ENCODE measurements around the gene ZNF683. TPM values are rescaled to one million over a fixed set of nuclear protein-coding genes. Genes with fewer than 3 reads are reported as not detected.

Gene ZNF683
- total RNA-seq, 2 experiments from 2014 or later = 0.41 TPM; not detected in 1

- H3K4me1 Mint-ChIP-seq (ENCODE audit: low read depth) = peaks cover 55% of the 10 kb centered on the region
- H3K36me3 ChIP-seq (ENCODE audit: insufficient read depth, low read length) = peaks cover 58% of the 10 kb centered on the region
Measured at GRCh38 chr1:26322042-26322331, 50.6 kb downstream of the ZNF683 start.

GRCh38 chr1:26321315-26322041 is 51.1 kb downstream of the ZNF683 start:
- ChIA-PET CTCF (interaction anchor here (0.6 to 12.0 kb wide), 31 partner anchors 9 to 152 kb away, joined by 3 to 223 read pairs (median 5); partner anchors contain the start of genes CEP85, SH3BGRL3, UBXN11 and ZNF593), POLR2A (interaction anchor here (0.6 to 17.6 kb wide), 24 partner anchors 8 to 217 kb away, joined by 3 to 977 read pairs (median 4); partner anchors contain the start of genes CEP85, DHDDS, SH3BGRL3 and UBXN11)
- H3K27me3 ChIP-seq (ENCODE audit: control insufficient read depth in 1 of 2, insufficient read depth in 2 of 2, low read length in 2 of 2) = no peaks in the 10 kb centered on the region
- ATAC-seq (ENCODE audit: poor library complexity) = peak; percentile 76
- peak overlapping the region; percentile 99 for H3K4me3 ChIP-seq (ENCODE audit: low read length)
- intact Hi-C loops (cut with DNase I, micrococcal nuclease) = loop anchor here (1.0 to 5.0 kb wide), 10 partner anchors 15 to 211 kb away; partner anchors contain the start of genes C1orf232 (in 2 of the 2), ZNF593 (in 2 of the 2), PDIK1L (in 1 of the 2) and UBXN11 (in 1 of the 2)
- H3K9me3 Mint-ChIP-seq = no peaks in the 10 kb centered on the region
- no peaks in the 10 kb centered on the region for H3K9me3 ChIP-seq (ENCODE audit: control insufficient read depth in 1 of 2, insufficient read depth in 1 of 2, low read length in 2 of 2)
- DNase-seq = peak; percentile 90 to 99 (median 94)
- peak overlapping the region; percentile 86 for H3K27ac Mint-ChIP-seq
- H3K36me3 Mint-ChIP-seq (ENCODE audit: low read depth) = peaks cover 66% of the 10 kb centered on the region
- TF ChIP-seq CTCF (IDR thresholded peaks at IDR 0.05) = peak; percentile 93
- peaks cover 58% of the 10 kb centered on the region for H3K36me3 ChIP-seq (ENCODE audit: insufficient read depth, low read length)
- H3K4me3 Mint-ChIP-seq = peak overlapping the region; percentile 97
- peak overlapping the region; percentile 52 to 82 for H3K27ac ChIP-seq (ENCODE audit: low read depth in 1 of 2, low read length in 2 of 2)
- peaks cover 60% of the 10 kb centered on the region for H3K4me1 Mint-ChIP-seq (ENCODE audit: low read depth)
- H3K27me3 Mint-ChIP-seq = no peaks in the 10 kb centered on the region
- H3K4me1 ChIP-seq (ENCODE audit: insufficient read depth, low read length) = peaks cover 47% of the 10 kb centered on the region

More at GRCh38 chr1:26322042-26322331, 50.6 kb downstream of the ZNF683 start:
- Histone ChIP-seq H3K4me3 (ENCODE audit: low read length) (peak overlapping the region; percentile 99), H3K4me1 (ENCODE audit: insufficient read depth, low read length) (peaks cover 42% of the 10 kb centered on the region), H3K27ac (ENCODE audit: low read depth in 1 of 2, low read length in 2 of 2) (peak overlapping the region; percentile 19 to 82), H3K9me3 (ENCODE audit: control insufficient read depth in 1 of 2, insufficient read depth in 1 of 2, low read length in 2 of 2) (no peaks in the 10 kb centered on the region), H3K27me3 (ENCODE audit: control insufficient read depth in 1 of 2, insufficient read depth in 2 of 2, low read length in 2 of 2) (no peaks in the 10 kb centered on the region)
- ATAC-seq (ENCODE audit: poor library complexity) (no peak), DNase-seq (no peak)
- no peak overlapping the region for H3K4me3 Mint-ChIP-seq
- H3K27me3 Mint-ChIP-seq = no peaks in the 10 kb centered on the region
- no peak for TF ChIP-seq CTCF (IDR thresholded peaks at IDR 0.05)
- H3K36me3 Mint-ChIP-seq (ENCODE audit: low read depth) = peaks cover 70% of the 10 kb centered on the region
- no peaks in the 10 kb centered on the region for H3K9me3 Mint-ChIP-seq
- peak overlapping the region; percentile 86 for H3K27ac Mint-ChIP-seq
- ChIA-PET POLR2A (interaction anchor here (0.6 to 17.6 kb wide), 22 partner anchors 8 to 217 kb away, joined by 3 to 977 read pairs (median 4); partner anchors contain the start of genes CEP85, DHDDS, SH3BGRL3 and UBXN11), CTCF (interaction anchor here (0.6 to 12.0 kb wide), 30 partner anchors 8 to 152 kb away, joined by 3 to 223 read pairs (median 5); partner anchors contain the start of genes CEP85, SH3BGRL3, UBXN11 and ZNF593)
- intact Hi-C loops (cut with DNase I, micrococcal nuclease) = loop anchor here in 1 of 2 experiments (5.0 kb wide), 2 partner anchors 40 to 155 kb away; partner anchors contain the start of genes C1orf232 and ZNF593

GRCh38 chr1:26320896-26321295 is 51.7 kb downstream of the ZNF683 start:
- Mint-ChIP-seq H3K36me3 (ENCODE audit: low read depth) (peaks cover 65% of the 10 kb centered on the region), H3K27me3 (no peaks in the 10 kb centered on the region), H3K9me3 (no peaks in the 10 kb centered on the region), H3K4me3 (peak overlapping the region; percentile 97), H3K27ac (peak overlapping the region; percentile 86), H3K4me1 (ENCODE audit: low read depth) (peaks cover 66% of the 10 kb centered on the region)
- Histone ChIP-seq H3K4me3 (ENCODE audit: low read length) (peak overlapping the region; percentile 99), H3K4me1 (ENCODE audit: insufficient read depth, low read length) (peaks cover 52% of the 10 kb centered on the region), H3K36me3 (ENCODE audit: insufficient read depth, low read length) (peaks cover 58% of the 10 kb centered on the region), H3K9me3 (ENCODE audit: control insufficient read depth in 1 of 2, insufficient read depth in 1 of 2, low read length in 2 of 2) (no peaks in the 10 kb centered on the region), H3K27me3 (ENCODE audit: control insufficient read depth in 1 of 2, insufficient read depth in 2 of 2, low read length in 2 of 2) (no peaks in the 10 kb centered on the region), H3K27ac (ENCODE audit: low read depth in 1 of 2, low read length in 2 of 2) (peak overlapping the region; percentile 52 to 82)
- ChIA-PET CTCF (interaction anchor here (1.0 to 12.0 kb wide), 12 partner anchors 13 to 151 kb away, joined by 3 to 223 read pairs (median 13); partner anchors contain the start of genes CEP85, SH3BGRL3, UBXN11 and ZNF593), POLR2A (interaction anchor here (1.0 to 17.6 kb wide), 15 partner anchors 9 to 151 kb away, joined by 3 to 977 read pairs (median 4); partner anchors contain the start of genes CEP85, DHDDS, SH3BGRL3 and UBXN11)
- DNase-seq (no peak), ATAC-seq (ENCODE audit: poor library complexity) (peak; percentile 1)
- TF ChIP-seq CTCF (IDR thresholded peaks at IDR 0.05) = no peak
- intact Hi-C loops (cut with DNase I, micrococcal nuclease) = loop anchor here (1.0 to 5.0 kb wide), 10 partner anchors 15 to 210 kb away; partner anchors contain the start of genes C1orf232 (in 2 of the 2), ZNF593 (in 2 of the 2), PDIK1L (in 1 of the 2) and UBXN11 (in 1 of the 2)
